ENCODE measurements around the gene MINDY2. TPM values are rescaled to one million over a fixed set of nuclear protein-coding genes. Genes with fewer than 3 reads are reported as not detected.

Gene MINDY2
- total and polyA plus RNA-seq, 2 of the 8 experiments (the other 6 are each of a cell fraction or from before 2014, with no cell fraction given) = 3.1 to 25.7 TPM

DNA sequence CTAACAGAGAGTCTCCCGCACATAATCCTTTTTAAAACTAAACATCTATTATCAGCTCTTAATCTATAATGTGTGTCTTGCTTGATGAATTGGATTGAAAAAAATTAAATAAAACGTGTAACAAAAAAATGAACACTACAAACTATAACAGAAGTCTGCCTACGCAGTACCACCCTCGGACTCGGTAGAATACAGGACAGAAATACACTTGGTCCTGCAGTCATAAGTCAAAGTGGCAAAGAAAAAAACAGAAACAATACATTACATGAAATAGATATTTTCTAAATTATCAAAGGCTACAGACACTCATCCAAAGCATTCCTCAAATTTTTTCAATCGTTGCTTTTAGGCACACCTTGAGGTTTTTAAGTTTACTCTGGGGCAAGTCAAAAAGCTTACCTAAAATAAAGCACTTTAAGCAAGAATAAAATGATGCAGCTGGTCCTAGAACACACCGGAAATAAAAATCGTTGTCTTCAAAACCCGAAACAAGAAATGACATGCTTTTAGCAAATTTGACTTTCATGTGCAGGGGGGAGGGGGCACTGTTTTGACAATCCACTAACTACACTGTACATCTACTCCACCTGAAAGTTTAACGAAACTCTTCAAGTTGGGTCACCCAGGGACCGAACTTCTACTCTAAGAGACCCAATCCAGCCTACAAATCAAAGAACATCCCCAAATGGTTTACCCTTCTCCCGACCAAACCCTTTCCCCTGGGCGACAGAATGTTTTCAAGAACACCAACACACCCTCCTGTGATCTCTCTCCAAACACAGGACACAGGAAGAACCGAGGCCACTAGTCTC, 22.9 kb upstream of the MINDY2 start:
- no peak overlapping the region for H3K4ac ChIP-seq (replicated peaks; ENCODE audit: insufficient read length, low read depth, low read length)
- no peak overlapping the region for H2BK15ac ChIP-seq (ENCODE audit: low read length)
- peaks cover 17 to 54% of the 10 kb centered on the region in 2 experiments; a peak in 3 of 4 replicates for H3K79me2 ChIP-seq (ENCODE audit: control insufficient read depth in 1 of 2, insufficient read depth in 2 of 2, low read length in 2 of 2)
- H3K9me3 ChIP-seq (ENCODE audit: insufficient read depth in 2 of 2, low read depth in 1 of 2, low read length in 1 of 2) = no peaks in the 10 kb centered on the region
- no peak overlapping the region for H4K5ac ChIP-seq (ENCODE audit: insufficient read length, low read depth, low read length)
- WGBS, 2 experiments (ENCODE audit: extremely low coverage in 1 of 2, insufficient coverage in 1 of 2, insufficient read length in 1 of 2, insufficient replicate concordance in 2 of 2, low coverage in 1 of 2, low lambda C conversion rate in 2 of 2, missing lambda C conversion rate in 1 of 2) = 22% methylated on average over 14 of the region's 14 CpGs; no CpG with 5 or more reads in 1 of the 2 experiments
- no peak overlapping the region for H2BK12ac ChIP-seq (ENCODE audit: low read depth, low read length)
- no peaks in the 10 kb centered on the region for H3K36me3 ChIP-seq (ENCODE audit: control insufficient read depth in 2 of 4, insufficient read depth in 4 of 4, low read length in 3 of 4)
- H3K23ac ChIP-seq (ENCODE audit: insufficient read length) = no peak overlapping the region
- H3K18ac ChIP-seq (ENCODE audit: extremely low read depth, low read length) = 0 out of 2 replicates have a peak overlapping the region, but pooled peaks have one; percentile 90
- ChIA-PET CTCF (ENCODE audit: partially characterized antibody) (interaction anchor here (0.6 to 1.9 kb wide), 2 partner anchors 23 to 1307 kb away, joined by 4 to 8 read pairs; partner anchors contain the start of gene MINDY2), POLR2A (ENCODE audit: partially characterized antibody) (interaction anchor here (0.7 to 3.3 kb wide), 3 partner anchors 11 to 149 kb away, joined by 3 to 25 read pairs (median 3); partner anchors contain the start of gene MINDY2)
- H2AFZ ChIP-seq (ENCODE audit: low read length) = no peak overlapping the region
- peak overlapping the region; percentile 92 for H3K27ac ChIP-seq (ENCODE audit: low read depth, low read length)
- no peak overlapping the region for H3K14ac ChIP-seq (ENCODE audit: insufficient read length)
- no peak overlapping the region for H2AK5ac ChIP-seq (ENCODE audit: low read depth, low read length)
- peaks cover 2% of the 10 kb centered on the region; the same call in 1 of the 2 replicates for H3K79me1 ChIP-seq (ENCODE audit: low read depth, low read length)
- no peak overlapping the region for H3K56ac ChIP-seq (replicated peaks; ENCODE audit: insufficient read length, low read depth, low read length)
- FAIRE-seq (no peak), DNase-seq (ENCODE audit: low read depth in 1 of 2, low spot score in 2 of 2) (no peak)
- H3K9ac ChIP-seq (replicated peaks in 1 of 4; ENCODE audit: extremely low read depth in 1 of 4, low read depth in 3 of 4, low read length in 3 of 4) = peak overlapping the region in 3 of 4 experiments; percentile 75 to 93 (median 91); a peak in 5 of 7 replicates
- H4K20me1 ChIP-seq (replicated peaks in 1 of 2; ENCODE audit: control insufficient read depth in 1 of 2, insufficient read depth in 2 of 2, low read length in 2 of 2) = peaks cover 0 to 4% of the 10 kb centered on the region in 2 experiments
- peak overlapping the region; percentile 91 to 100 (median 97) for H3K4me3 ChIP-seq (ENCODE audit: extremely low read depth in 1 of 4, insufficient read depth in 2 of 4, low read depth in 3 of 4, low read length in 4 of 4)
- peaks cover 0 to 4% (median 2%) of the 10 kb centered on the region in 4 experiments; a peak in 4 of 7 replicates for H3K4me1 ChIP-seq (replicated peaks in 1 of 4; ENCODE audit: control insufficient read depth in 3 of 4, insufficient read depth in 4 of 4, low read length in 3 of 4)
- peak overlapping the region; percentile 81; the same call in 1 of the 2 replicates for H2BK5ac ChIP-seq (ENCODE audit: low read depth, low read length)
- no peaks in the 10 kb centered on the region; a peak in 1 of 7 replicates for H3K27me3 ChIP-seq (replicated peaks in 1 of 4; ENCODE audit: control insufficient read depth in 3 of 4, extremely low read depth in 1 of 4, insufficient read depth in 3 of 4, low read length in 3 of 4)
- no peak overlapping the region for H4K91ac ChIP-seq (replicated peaks; ENCODE audit: insufficient read length, low read length)
- no peak overlapping the region for H2BK20ac ChIP-seq (ENCODE audit: low read length)
- H3K23me2 ChIP-seq (ENCODE audit: low read depth, low read length) = peaks cover 4% of the 10 kb centered on the region; the same call in 1 of the 2 replicates
- H4K8ac ChIP-seq (ENCODE audit: extremely low read depth, insufficient read depth, low read length) = no peak overlapping the region
- H3K4me2 ChIP-seq (ENCODE audit: insufficient read depth in 1 of 2, low read depth in 2 of 2, low read length in 2 of 2) = peak overlapping the region; percentile 87 to 96
- H2BK120ac ChIP-seq (replicated peaks; ENCODE audit: low read depth, low read length) = no peak overlapping the region
- TF ChIP-seq RNF2 (IDR thresholded peaks at IDR 0.05; ENCODE audit: borderline replicate concordance, low read depth, low read length, missing control alignments, poor library complexity, severe bottlenecking) (no peak), CEBPB (IDR thresholded peaks at IDR 0.05; ENCODE audit: low read depth, low read length) (no peak), SIN3A (conservative IDR thresholded peaks at IDR 0.05 in 1 of 2, IDR thresholded peaks at IDR 0.05 in 1 of 2; ENCODE audit: low read depth in 1 of 2, low read length in 2 of 2) (peak in 1 of 2 experiments; percentile 64; a peak in 2 of 4 replicates), MAFK (IDR thresholded peaks at IDR 0.05; ENCODE audit: low read depth, low read length) (no peak), SP4 (IDR thresholded peaks at IDR 0.05; ENCODE audit: low read length) (no peak), BACH1 (IDR thresholded peaks at IDR 0.05; ENCODE audit: low read length) (no peak)
- TF ChIP-seq, protein P1, sequence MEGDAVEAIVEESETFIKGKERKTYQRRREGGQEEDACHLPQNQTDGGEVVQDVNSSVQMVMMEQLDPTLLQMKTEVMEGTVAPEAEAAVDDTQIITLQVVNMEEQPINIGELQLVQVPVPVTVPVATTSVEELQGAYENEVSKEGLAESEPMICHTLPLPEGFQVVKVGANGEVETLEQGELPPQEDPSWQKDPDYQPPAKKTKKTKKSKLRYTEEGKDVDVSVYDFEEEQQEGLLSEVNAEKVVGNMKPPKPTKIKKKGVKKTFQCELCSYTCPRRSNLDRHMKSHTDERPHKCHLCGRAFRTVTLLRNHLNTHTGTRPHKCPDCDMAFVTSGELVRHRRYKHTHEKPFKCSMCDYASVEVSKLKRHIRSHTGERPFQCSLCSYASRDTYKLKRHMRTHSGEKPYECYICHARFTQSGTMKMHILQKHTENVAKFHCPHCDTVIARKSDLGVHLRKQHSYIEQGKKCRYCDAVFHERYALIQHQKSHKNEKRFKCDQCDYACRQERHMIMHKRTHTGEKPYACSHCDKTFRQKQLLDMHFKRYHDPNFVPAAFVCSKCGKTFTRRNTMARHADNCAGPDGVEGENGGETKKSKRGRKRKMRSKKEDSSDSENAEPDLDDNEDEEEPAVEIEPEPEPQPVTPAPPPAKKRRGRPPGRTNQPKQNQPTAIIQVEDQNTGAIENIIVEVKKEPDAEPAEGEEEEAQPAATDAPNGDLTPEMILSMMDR (IDR thresholded peaks at IDR 0.05; ENCODE audit: control extremely low read depth in 1 of 3, insufficient read depth in 1 of 3, low read depth in 1 of 3, low read length in 3 of 3) = no peak

All from H1 (cell line).